Thoracic aorta (tissue), 2 donors: ENCODE measurements around the gene RPS24. TPM values are rescaled to one million over a fixed set of nuclear protein-coding genes. Genes with fewer than 3 reads are reported as not detected.

Experiments used
- ATAC-seq: fragments of 150-250 bp; one replicate; pipeline ENCODE4 v1.8.0; 2017; ENCODE audit warnings: low read depth; ENCODE audit not compliant: insufficient number of reproducible peaks, low FRiP score
- DNase-seq: peaks from one replicate; pipeline ENCODE4 v3.0.0-alpha.2; 2020; ENCODE audit warnings: low spot score
- H3K27ac ChIP-seq, 2 donors: fragments of 200-600 bp; sonication (generic); 1 replicate in 1 of 2; 2 replicates in 1 of 2; pipeline ENCODE4 v1.5.1; 2016; ENCODE audit warnings: mild to moderate bottlenecking in 2 of 2, moderate library complexity in 2 of 2
- H3K27me3 ChIP-seq: fragments of 200-600 bp; sonication (generic); replicated peaks from 2 replicates; pipeline ENCODE4 v1.6.0; 2016; ENCODE audit warnings: mild to moderate bottlenecking; ENCODE audit not compliant: insufficient read depth
- H3K36me3 ChIP-seq: fragments of 200-600 bp; sonication (generic); one replicate; pipeline ENCODE4 v1.5.1; 2016
- H3K4me1 ChIP-seq, 2 donors: fragments of 200-600 bp; sonication (generic); 1 replicate in 1 of 2; 2 replicates in 1 of 2; pipeline versions ENCODE4 v1.5.1 to v1.6.0; 2016; ENCODE audit warnings: low read depth in 2 of 2, mild to moderate bottlenecking in 1 of 2; ENCODE audit not compliant: control insufficient read depth in 1 of 2
- H3K4me3 ChIP-seq: fragments of 200-600 bp; sonication (generic); 2 replicates; pipeline ENCODE4 v1.5.1; 2016; ENCODE audit warnings: mild to moderate bottlenecking
- H3K9me3 ChIP-seq: fragments of 200-600 bp; sonication (generic); 2 replicates; pipeline ENCODE4 v1.5.1; 2016
- total RNA-seq, 2 donors: library from RNA; depleted of rRNA; stranded (reverse); fragments of >200 nt; gene quantifications; one replicate each; pipeline versions ENCODE4 v1.1.0 to v1.2.3, GENCODE V29; 2016
- TF ChIP-seq, protein P1 (sequence below): fragments of 200-600 bp; sonication (generic); IDR thresholded peaks from one replicate; pipeline ENCODE4 v1.5.1; 2019; ENCODE audit warnings: antibody characterized with exemption

RPS24 gene
- total RNA-seq, 2 donors from 2014 or later: 1,219 to 1,252 TPM

DNA sequence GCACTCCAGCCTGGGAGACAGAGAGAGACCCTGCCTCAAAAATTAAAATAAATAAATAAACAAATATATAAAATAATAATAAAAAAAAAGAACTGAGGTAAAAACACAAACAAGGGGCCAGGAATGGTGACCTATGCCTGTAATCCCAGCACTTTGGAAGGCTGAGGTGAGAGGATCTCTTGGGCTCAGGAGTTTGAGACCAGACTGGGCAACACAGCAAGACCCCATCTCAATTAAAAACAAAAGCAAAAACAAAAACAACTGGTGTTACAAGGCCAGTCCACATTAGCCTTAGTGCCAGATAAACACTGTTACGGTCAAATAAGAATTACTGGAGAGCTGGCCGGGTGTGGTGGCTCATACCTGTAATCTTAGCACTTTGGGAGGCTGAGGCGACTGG lies 9.9 kb upstream of the RPS24 start:
- Histone ChIP-seq H3K27me3 (no peaks in the 10 kb centered on the region), H3K9me3 (no peaks in the 10 kb centered on the region), H3K4me3 (no peak overlapping the region), H3K27ac (no peak overlapping the region), H3K36me3 (peaks cover 66% of the 10 kb centered on the region), H3K4me1 (peaks cover 9 to 17% of the 10 kb centered on the region in 2 donors)
- TF ChIP-seq, protein P1, sequence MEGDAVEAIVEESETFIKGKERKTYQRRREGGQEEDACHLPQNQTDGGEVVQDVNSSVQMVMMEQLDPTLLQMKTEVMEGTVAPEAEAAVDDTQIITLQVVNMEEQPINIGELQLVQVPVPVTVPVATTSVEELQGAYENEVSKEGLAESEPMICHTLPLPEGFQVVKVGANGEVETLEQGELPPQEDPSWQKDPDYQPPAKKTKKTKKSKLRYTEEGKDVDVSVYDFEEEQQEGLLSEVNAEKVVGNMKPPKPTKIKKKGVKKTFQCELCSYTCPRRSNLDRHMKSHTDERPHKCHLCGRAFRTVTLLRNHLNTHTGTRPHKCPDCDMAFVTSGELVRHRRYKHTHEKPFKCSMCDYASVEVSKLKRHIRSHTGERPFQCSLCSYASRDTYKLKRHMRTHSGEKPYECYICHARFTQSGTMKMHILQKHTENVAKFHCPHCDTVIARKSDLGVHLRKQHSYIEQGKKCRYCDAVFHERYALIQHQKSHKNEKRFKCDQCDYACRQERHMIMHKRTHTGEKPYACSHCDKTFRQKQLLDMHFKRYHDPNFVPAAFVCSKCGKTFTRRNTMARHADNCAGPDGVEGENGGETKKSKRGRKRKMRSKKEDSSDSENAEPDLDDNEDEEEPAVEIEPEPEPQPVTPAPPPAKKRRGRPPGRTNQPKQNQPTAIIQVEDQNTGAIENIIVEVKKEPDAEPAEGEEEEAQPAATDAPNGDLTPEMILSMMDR: no peak
- ATAC-seq: no peak
- DNase-seq: no peak

DNA sequence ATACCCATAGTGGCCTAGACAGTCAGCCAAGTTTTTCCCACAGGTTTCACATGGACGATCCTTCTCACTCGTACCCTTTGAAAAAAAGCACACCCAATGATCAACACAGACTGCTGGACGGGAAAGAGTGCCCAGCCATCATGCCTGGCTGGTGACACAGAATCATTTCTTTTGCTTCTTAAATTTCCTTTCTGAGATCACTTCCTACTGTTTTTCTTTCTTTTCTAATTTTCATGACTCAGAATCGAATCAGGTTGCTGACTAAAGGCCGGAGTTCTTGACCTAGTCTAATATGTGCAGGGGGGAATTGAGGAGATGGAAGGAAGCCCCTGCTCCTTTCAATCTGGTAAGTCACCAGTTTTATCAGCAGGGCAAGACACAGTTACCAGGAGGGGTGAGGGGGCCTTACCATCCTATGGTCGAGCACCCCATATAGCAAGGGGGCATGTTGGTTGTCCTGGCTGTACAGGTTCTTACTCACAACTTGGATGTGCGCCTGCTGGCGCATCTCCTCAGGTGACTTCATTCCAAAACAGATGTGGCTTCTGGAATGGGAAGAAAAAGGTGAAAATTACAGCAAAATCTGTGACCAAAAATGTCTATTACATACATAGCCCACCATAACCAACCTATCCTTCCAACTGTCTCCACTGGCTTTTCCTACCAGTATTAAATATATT lies 7.8 kb upstream of the RPS24 start:
- ATAC-seq (no peak), DNase-seq (no peak)
- no peaks in the 10 kb centered on the region for H3K9me3 ChIP-seq
- TF ChIP-seq, protein P1: no peak
- no peak overlapping the region for H3K4me3 ChIP-seq
- peaks cover 47% of the 10 kb centered on the region for H3K36me3 ChIP-seq
- H3K27me3 ChIP-seq: no peaks in the 10 kb centered on the region
- no peak overlapping the region for H3K27ac ChIP-seq
- peaks cover 11 to 21% of the 10 kb centered on the region in 2 donors for H3K4me1 ChIP-seq

DNA sequence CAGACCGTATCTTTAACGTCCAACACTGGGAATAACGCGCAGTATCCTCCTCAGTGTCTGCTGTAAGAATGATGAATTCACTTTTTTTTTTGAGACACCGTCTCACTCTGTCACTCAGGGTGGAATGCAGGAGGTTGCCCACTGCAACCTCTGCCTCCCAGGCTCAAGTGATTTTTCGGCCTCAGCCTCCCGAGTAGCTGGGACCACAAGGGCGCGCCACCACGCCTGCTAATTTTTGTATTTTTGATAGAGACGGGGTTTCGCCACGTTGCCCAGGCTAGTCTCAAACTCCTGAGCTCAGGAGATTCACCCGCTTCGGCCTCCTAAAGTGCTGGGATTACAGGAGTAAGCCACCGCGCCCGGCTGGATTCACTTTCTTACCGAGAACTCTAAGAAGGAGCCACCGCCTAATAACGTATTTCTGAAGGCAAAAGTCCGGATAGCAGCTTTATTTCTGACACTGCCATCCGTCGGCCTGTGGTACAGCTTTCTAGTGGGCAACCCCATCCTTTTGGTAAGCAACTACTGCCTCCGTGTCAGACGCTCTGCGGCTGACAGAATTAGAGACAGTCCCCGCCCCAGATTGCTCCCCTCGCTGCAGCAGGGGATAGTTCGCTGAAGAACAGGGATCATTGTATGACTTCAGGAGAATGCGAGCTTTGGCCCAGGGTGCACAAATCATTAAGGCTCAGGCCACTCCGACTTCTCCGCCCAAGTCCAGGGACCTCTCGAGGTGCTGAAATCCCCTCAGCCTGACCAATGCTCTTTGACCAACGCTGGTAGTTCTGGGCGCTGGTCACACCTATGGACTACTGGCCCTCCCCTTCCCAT lies 5.0 kb upstream of the RPS24 start:
- H3K9me3 ChIP-seq: no peaks in the 10 kb centered on the region
- DNase-seq: no peak

DNA sequence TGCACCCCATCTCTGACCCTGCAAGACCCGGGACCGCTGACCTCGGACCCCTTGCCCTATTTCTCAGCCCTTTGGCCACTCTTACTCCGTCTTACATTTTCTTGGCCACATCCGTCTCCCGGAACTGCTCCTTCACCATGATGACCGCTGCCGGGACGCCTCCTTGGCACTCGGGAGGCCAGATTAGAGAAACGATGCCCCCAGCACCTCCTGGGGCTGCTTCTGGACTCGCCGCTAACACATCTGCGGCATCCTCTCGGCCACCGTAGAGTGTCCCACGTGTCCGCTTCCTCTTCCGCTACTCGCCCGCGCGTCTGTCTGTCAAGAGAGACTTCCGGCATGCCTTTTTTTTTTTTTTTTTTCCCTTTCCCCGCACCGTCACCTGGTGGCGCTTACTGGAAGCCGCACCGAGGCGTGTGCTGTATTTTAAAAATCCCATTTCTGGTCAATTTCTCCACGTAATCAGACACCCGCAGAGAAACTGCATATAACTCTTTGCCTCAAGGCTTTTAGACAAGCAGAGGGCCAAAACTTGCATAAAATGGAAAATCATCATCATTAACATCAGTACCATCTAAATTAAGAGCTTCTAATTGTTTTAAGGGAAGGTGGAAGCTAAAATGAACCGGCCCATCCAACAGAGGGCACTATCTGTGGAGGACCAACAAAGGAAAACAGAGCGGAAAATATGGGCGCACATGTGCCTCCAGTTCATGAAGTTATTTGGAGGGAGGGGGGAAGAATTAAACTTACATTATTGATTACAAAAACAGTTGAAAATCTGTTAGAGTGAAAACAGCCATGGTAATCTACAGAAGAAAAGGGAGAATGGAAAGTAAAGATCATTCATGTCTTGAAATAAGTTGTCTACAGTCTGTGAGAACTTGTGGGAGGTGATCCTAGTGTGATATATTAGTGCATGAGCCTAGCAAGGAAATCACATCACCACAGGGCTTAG lies 4.1 kb upstream of the RPS24 start, which contains the start of gene POLR3A:
Gene POLR3A, minus strand, starts transcription at position 247 of the 958 bp plus-strand sequence. Its CDS starts 108 bp downstream, at position 139.
- DNase-seq: peak; percentile 87
- Histone ChIP-seq H3K4me3 (peak within 1 kb of the TSS; percentile 87), H3K9me3 (no peaks in the 10 kb centered on the region), H3K36me3 (peaks cover 14% of the 10 kb centered on the region), H3K27me3 (no peaks in the 10 kb centered on the region), H3K27ac (peak within 1 kb of the TSS; percentile 67 to 78), H3K4me1 (peaks cover 13 to 28% of the 10 kb centered on the region in 2 donors)
- TF ChIP-seq, protein P1: peak; percentile 67
- peak; percentile 46 for ATAC-seq

More for the DNA sequence above, 5.0 kb upstream of the RPS24 start:
- no peaks in the 10 kb centered on the region for H3K27me3 ChIP-seq
- ATAC-seq: peak; percentile 11
- peaks cover 21% of the 10 kb centered on the region for H3K36me3 ChIP-seq
- TF ChIP-seq, protein P1: no peak
- H3K27ac ChIP-seq: peak overlapping the region; percentile 67 to 76
- H3K4me1 ChIP-seq: peaks cover 11 to 25% of the 10 kb centered on the region in 2 donors
- peak overlapping the region; percentile 87 for H3K4me3 ChIP-seq
